Body of pancreas (tissue), 4 donors: Measurements from ENCODE around the gene ATP11A. TPM values are rescaled to one million over a fixed set of nuclear protein-coding genes. Genes with fewer than 3 reads are reported as not detected.

ENCODE experiments used
- ATAC-seq: fragments of 150-250 bp; one replicate; pipeline ENCODE4 v1.9.1; 2016
- DNase-seq, 4 donors: peaks; one replicate each; pipeline ENCODE4 v3.0.0-alpha.2; 2019
- H3K27ac ChIP-seq, 4 donors: fragments of 200-600 bp; sonication (generic); 1 replicate in 3 of 4; 2 replicates in 1 of 4; pipeline versions ENCODE4 v1.5.1 to v1.6.1; 2016 to 2019; ENCODE audit warnings: mild to moderate bottlenecking in 1 of 4, mixed read lengths in 1 of 4, moderate library complexity in 1 of 4
- H3K27me3 ChIP-seq, 2 donors: fragments of 200-600 bp; sonication (generic); one replicate each; pipeline ENCODE4 v1.6.0; 2016; ENCODE audit warnings: mild to moderate bottlenecking in 1 of 2
- H3K36me3 ChIP-seq, 2 donors: fragments of 200-600 bp; sonication (generic); replicated peaks in 1 of 2; 2 replicates each; pipeline ENCODE4 v1.5.1; 2016; ENCODE audit warnings: low read depth in 2 of 2; ENCODE audit not compliant: insufficient read depth in 1 of 2
- H3K4me1 ChIP-seq: fragments of 200-600 bp; sonication (generic); one replicate; pipeline ENCODE4 v1.6.0; 2016
- H3K4me3 ChIP-seq, 2 donors: fragments of 200-600 bp; sonication (generic); 1 replicate in 1 of 2; 2 replicates in 1 of 2; pipeline ENCODE4 v1.5.1; 2016 to 2019
- H3K9me3 ChIP-seq, 3 donors: fragments of 200-600 bp; sonication (generic); 1 replicate in 2 of 3; 2 replicates in 1 of 3; pipeline ENCODE4 v1.5.1; 2016
- POLR2A ChIP-seq, 3 donors: fragments of 450-650 bp; IDR thresholded peaks; one replicate each; pipeline ENCODE4 v1.6.1; 2016; ENCODE audit warnings: antibody characterized with exemption in 3 of 3, mild to moderate bottlenecking in 2 of 3
- WGBS, 2 donors: methylation state at CpG; one replicate each; pipeline ENCODE4 v1.1.5; 2017; 5-methylcytosine and 5-hydroxymethylcytosine counted together
- intact Hi-C: fragments of 100-400 bp; cut with DNase I; formaldehyde crosslinking; loops from one replicate; pipeline ENCODE4 v1.15.1; 2023
- total RNA-seq, 2 donors: library from RNA; depleted of rRNA; stranded (reverse); fragments of >200 nt; gene quantifications; one replicate each; pipeline ENCODE4 v1.1.0, GENCODE V29; 2016
- TF ChIP-seq, protein P1 (sequence below), 7 experiments: fragments of 450-650 bp in 4 of 7; fragments of 200-600 bp in 3 of 7; sonication (generic) in 3 of 7; IDR thresholded peaks; one replicate each; pipeline ENCODE4 v1.5.1; 2016 to 2019; ENCODE audit warnings: antibody characterized with exemption in 7 of 7

ATP11A gene
- total RNA-seq, 2 donors from 2014 or later = 24.1 to 33.9 TPM

DNA sequence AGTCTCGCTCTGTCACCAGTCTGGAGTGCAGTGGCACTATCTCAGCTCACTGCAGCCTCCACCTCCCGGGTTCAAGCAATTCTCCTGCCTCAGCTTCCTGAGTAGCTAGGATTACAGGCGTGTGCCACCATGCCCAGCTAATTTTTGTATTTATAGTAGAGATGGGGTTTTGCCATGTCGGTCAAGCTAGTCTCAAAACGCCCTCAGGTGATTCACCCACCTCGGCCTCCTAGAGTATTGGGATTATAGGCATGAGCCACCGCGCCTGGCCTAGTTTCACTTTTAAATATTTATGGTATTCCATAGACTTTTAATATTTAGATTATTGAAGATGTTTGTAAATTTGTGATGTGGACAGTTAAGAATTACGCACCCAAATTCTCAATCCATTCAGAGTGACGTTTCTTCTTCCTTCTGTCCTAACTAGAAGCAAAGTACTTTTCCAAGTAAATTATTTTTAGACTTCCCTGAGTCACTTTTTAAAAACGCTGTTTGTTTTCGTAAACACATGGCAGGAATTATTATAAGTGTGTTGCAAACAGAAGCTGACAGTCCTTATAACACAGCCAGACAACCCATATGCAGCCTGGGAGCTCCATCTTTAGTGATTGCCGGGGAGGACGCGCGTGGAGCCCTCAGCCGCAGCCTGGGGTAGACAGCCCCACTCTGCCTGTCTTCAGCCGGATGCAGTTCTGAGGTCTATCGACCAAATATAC, 131.7 kb downstream of the ATP11A start:
- TF ChIP-seq, protein P1, sequence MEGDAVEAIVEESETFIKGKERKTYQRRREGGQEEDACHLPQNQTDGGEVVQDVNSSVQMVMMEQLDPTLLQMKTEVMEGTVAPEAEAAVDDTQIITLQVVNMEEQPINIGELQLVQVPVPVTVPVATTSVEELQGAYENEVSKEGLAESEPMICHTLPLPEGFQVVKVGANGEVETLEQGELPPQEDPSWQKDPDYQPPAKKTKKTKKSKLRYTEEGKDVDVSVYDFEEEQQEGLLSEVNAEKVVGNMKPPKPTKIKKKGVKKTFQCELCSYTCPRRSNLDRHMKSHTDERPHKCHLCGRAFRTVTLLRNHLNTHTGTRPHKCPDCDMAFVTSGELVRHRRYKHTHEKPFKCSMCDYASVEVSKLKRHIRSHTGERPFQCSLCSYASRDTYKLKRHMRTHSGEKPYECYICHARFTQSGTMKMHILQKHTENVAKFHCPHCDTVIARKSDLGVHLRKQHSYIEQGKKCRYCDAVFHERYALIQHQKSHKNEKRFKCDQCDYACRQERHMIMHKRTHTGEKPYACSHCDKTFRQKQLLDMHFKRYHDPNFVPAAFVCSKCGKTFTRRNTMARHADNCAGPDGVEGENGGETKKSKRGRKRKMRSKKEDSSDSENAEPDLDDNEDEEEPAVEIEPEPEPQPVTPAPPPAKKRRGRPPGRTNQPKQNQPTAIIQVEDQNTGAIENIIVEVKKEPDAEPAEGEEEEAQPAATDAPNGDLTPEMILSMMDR (IDR thresholded peaks at IDR 0.05) = no peak
- TF ChIP-seq POLR2A (IDR thresholded peaks at IDR 0.05) = no peak
- H3K9me3 ChIP-seq = no peaks in the 10 kb centered on the region
- DNase-seq = no peak
- H3K27ac ChIP-seq = no peak overlapping the region
- no peak for ATAC-seq
- intact Hi-C loops = no loop called here
- H3K4me1 ChIP-seq = no peaks in the 10 kb centered on the region
- no peak overlapping the region for H3K4me3 ChIP-seq
- no peaks in the 10 kb centered on the region for H3K27me3 ChIP-seq
- WGBS, 2 donors = 89 to 91% methylated on average over 19 of the region's 19 CpGs
- peaks cover 0 to 21% of the 10 kb centered on the region in 2 donors for H3K36me3 ChIP-seq

DNA sequence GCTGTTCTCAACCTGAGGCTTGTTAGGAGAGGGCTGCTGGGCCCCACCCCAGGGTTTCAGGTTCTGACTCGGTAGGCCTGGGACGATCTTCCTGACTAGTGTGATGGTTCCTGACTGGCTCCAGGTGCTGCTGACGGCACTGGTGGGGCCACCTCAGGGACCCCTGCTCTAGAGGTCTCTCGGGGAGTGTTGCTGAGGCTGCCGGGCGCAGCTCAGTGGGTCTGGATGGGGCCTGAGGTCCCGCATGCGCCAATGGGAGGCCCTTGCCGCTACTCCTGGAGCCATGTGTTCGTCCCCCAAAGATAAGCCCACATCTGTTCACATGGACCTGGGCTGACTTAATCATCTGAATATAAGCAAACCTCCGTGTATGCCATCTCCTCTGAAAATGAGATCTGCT, 133.0 kb downstream of the ATP11A start:
- no peak for DNase-seq
- ATAC-seq = no peak
- Histone ChIP-seq H3K27me3 (no peaks in the 10 kb centered on the region), H3K4me1 (no peaks in the 10 kb centered on the region), H3K27ac (no peak overlapping the region), H3K9me3 (no peaks in the 10 kb centered on the region), H3K36me3 (peaks cover 0 to 24% of the 10 kb centered on the region in 2 donors), H3K4me3 (no peak overlapping the region)
- intact Hi-C loops = no loop called here
- no peak for TF ChIP-seq POLR2A (IDR thresholded peaks at IDR 0.05)
- TF ChIP-seq, protein P1 (IDR thresholded peaks at IDR 0.05) = no peak
- WGBS, 2 donors = 81 to 94% methylated on average over 2 to 11 of the region's 11 CpGs

DNA sequence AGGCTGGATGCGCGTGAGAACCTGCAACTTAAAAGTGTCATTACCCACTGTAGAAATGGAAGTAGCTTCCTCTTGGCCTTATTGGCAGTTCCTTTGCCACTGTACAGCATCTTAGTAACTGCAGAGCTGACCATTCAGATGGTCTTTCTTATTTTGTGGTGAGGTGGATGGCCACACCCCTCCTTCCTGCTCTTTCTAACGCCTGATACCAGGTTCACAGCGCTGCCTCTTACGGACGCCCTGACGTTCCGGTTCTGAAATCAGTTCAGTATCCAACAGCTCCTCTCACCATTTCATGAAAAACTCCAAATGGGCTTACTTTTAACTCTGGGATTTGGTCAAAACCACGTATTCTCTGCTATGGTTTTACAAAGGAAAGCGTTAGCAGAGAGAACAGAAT, 134.6 kb downstream of the ATP11A start:
- H3K27me3 ChIP-seq = no peaks in the 10 kb centered on the region
- DNase-seq = no peak
- WGBS, 2 donors = 89 to 93% methylated on average over 10 of the region's 10 CpGs
- H3K4me3 ChIP-seq = no peak overlapping the region
- intact Hi-C loops = no loop called here
- TF ChIP-seq, protein P1 (IDR thresholded peaks at IDR 0.05) = no peak
- no peak for TF ChIP-seq POLR2A (IDR thresholded peaks at IDR 0.05)
- peaks cover 0 to 23% of the 10 kb centered on the region in 2 donors for H3K36me3 ChIP-seq
- H3K9me3 ChIP-seq = no peaks in the 10 kb centered on the region
- no peak for ATAC-seq
- no peak overlapping the region for H3K27ac ChIP-seq
- H3K4me1 ChIP-seq = no peaks in the 10 kb centered on the region

DNA sequence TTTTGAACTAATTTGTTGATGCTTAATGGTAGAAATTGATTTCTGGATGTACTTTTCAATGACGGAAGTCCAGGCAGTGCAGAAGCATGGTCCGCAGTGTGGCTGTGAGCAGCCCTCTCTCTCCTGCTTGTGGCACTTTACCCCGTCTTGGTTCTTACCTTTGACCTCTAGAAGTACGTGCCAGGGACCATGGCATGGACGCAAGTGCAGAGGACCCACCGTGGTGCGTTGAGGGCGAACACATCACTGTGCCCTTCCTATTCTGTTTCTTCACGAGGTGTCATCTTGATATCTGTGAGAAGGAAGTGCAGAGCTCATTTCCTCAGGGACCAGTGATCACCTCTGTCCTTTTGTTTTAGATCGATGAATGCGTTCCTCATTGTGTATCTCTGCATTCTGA, 135.2 kb downstream of the ATP11A start:
- ATAC-seq = no peak
- H3K36me3 ChIP-seq = peaks cover 0 to 21% of the 10 kb centered on the region in 2 donors

More for the DNA sequence above, 135.2 kb downstream of the ATP11A start:
- WGBS, 2 donors = 93 to 95% methylated on average over 11 of the region's 11 CpGs
- no peak for DNase-seq
- H3K9me3 ChIP-seq = no peaks in the 10 kb centered on the region
- TF ChIP-seq, protein P1 (IDR thresholded peaks at IDR 0.05) = no peak
- TF ChIP-seq POLR2A (IDR thresholded peaks at IDR 0.05) = no peak
- H3K27me3 ChIP-seq = no peaks in the 10 kb centered on the region
- intact Hi-C loops = no loop called here
- H3K4me3 ChIP-seq = no peak overlapping the region
- H3K4me1 ChIP-seq = no peaks in the 10 kb centered on the region
- H3K27ac ChIP-seq = no peak overlapping the region
